ENCODE measurements around the gene VTA1. TPM values are rescaled to one million over a fixed set of nuclear protein-coding genes. Genes with fewer than 3 reads are reported as not detected.

VTA1 gene
- total RNA-seq, 2 donors from 2014 or later = 46.3 to 56.6 TPM

DNA sequence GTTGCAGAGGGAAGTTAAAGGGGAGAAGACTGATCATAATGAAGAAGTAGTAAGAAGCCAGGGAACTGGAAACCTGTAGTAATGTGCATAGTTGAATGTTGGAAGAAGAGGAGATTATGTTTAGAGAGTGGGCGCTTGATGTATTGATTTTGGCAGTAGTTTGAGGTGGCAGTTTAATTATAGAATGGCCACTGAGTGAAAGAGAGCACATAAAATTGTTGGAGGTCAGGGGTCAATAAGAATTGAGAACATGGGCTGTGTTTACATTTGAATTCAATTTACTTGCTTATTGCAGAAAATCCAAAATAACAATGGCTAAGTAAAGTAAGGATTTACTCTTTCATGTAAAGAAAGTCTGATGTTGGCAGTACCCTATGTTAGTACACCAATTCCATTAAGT lies 15.7 kb downstream of the VTA1 start:
- H3K36me3 ChIP-seq = peaks cover 7% of the 10 kb centered on the region
- no peaks in the 10 kb centered on the region for H3K9me3 ChIP-seq
- no peak for DNase-seq
- no peaks in the 10 kb centered on the region for H3K27me3 ChIP-seq
- H3K4me3 ChIP-seq = no peak overlapping the region
- intact Hi-C loops (cut with DNase I) = no loop called here
- H3K4me1 ChIP-seq = no peaks in the 10 kb centered on the region
- no peak overlapping the region for H3K27ac ChIP-seq
- H3K9ac ChIP-seq (ENCODE audit: low read depth in 2 of 2, low read length in 2 of 2) = no peak overlapping the region
- TF ChIP-seq, protein P1, sequence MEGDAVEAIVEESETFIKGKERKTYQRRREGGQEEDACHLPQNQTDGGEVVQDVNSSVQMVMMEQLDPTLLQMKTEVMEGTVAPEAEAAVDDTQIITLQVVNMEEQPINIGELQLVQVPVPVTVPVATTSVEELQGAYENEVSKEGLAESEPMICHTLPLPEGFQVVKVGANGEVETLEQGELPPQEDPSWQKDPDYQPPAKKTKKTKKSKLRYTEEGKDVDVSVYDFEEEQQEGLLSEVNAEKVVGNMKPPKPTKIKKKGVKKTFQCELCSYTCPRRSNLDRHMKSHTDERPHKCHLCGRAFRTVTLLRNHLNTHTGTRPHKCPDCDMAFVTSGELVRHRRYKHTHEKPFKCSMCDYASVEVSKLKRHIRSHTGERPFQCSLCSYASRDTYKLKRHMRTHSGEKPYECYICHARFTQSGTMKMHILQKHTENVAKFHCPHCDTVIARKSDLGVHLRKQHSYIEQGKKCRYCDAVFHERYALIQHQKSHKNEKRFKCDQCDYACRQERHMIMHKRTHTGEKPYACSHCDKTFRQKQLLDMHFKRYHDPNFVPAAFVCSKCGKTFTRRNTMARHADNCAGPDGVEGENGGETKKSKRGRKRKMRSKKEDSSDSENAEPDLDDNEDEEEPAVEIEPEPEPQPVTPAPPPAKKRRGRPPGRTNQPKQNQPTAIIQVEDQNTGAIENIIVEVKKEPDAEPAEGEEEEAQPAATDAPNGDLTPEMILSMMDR (IDR thresholded peaks at IDR 0.05) = no peak

DNA sequence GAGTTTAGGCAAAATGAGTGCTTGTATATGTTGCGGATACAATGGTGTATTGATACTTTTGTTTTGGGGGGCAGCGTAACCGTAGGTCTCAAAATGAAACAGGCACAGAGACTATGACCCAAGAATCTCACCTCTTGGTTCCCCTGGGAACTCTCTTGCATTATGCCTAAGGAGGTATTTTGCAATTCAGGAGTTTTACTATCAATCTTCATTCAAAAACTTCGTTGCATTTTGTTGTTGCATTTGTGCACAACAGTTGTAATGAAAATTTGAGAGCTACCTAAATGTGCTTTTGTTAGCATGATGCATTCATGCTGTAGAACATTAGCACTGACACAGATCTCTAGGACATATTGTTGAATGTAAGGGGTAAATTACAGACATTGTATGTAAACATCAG lies 18.2 kb downstream of the VTA1 start:
- H3K9ac ChIP-seq (ENCODE audit: low read depth in 2 of 2, low read length in 2 of 2) = no peak overlapping the region
- no peaks in the 10 kb centered on the region for H3K4me1 ChIP-seq
- peaks cover 7% of the 10 kb centered on the region for H3K36me3 ChIP-seq
- H3K27ac ChIP-seq = no peak overlapping the region
- intact Hi-C loops (cut with DNase I) = no loop called here
- TF ChIP-seq, protein P1 (IDR thresholded peaks at IDR 0.05) = no peak
- no peak for DNase-seq
- no peak overlapping the region for H3K4me3 ChIP-seq
- H3K27me3 ChIP-seq = no peaks in the 10 kb centered on the region
- H3K9me3 ChIP-seq = no peaks in the 10 kb centered on the region

DNA sequence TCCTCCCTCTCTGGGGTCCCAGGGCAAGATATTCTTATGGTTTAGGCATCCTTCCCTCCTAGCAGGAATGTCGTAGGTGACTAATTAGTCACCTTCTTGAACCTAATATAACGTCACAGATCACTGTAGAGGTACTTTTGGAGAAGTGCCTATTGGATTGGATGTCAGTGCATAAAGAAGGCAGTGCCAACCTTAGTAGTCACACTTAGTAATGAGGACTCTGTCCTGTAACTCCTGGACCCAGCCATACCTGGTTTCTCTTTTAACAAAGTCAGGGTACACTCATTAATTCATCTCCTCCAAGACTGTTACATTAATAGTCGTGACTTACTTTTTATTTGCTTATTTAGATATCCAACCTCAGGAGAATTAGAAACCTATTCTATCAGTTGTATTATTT lies 20.0 kb downstream of the VTA1 start:
- Histone ChIP-seq H3K27me3 (no peaks in the 10 kb centered on the region), H3K36me3 (peaks cover 7% of the 10 kb centered on the region), H3K9ac (ENCODE audit: low read depth in 2 of 2, low read length in 2 of 2) (no peak overlapping the region), H3K4me3 (no peak overlapping the region), H3K4me1 (no peaks in the 10 kb centered on the region), H3K9me3 (no peaks in the 10 kb centered on the region), H3K27ac (no peak overlapping the region)
- intact Hi-C loops (cut with DNase I) = no loop called here
- DNase-seq = no peak
- TF ChIP-seq, protein P1 (IDR thresholded peaks at IDR 0.05) = no peak

DNA sequence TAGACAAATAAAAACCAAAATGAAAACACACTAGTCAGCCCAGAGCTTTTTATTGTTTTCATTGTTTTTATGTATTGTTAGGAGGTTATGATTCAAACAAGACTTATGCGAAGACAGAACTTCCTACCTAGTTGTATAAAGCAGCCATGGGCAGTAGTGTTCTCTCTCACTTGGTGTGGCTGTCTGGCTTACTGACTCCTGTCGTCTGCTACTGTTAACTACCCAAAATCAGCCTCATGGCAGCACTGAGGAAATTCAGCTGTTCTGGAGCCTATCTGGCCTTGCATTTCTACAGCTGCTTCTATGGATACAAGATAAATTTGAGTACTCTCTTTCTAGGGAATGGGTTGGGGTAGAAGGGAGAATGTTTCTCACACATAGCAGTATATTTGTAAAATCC lies 20.4 kb downstream of the VTA1 start:
- peaks cover 7% of the 10 kb centered on the region for H3K36me3 ChIP-seq
- DNase-seq = no peak
- no peak overlapping the region for H3K4me3 ChIP-seq
- no peaks in the 10 kb centered on the region for H3K9me3 ChIP-seq
- no peak overlapping the region for H3K9ac ChIP-seq (ENCODE audit: low read depth in 2 of 2, low read length in 2 of 2)
- intact Hi-C loops (cut with DNase I) = no loop called here
- no peak overlapping the region for H3K27ac ChIP-seq
- H3K4me1 ChIP-seq = no peaks in the 10 kb centered on the region
- no peaks in the 10 kb centered on the region for H3K27me3 ChIP-seq
- TF ChIP-seq, protein P1 (IDR thresholded peaks at IDR 0.05) = no peak

DNA sequence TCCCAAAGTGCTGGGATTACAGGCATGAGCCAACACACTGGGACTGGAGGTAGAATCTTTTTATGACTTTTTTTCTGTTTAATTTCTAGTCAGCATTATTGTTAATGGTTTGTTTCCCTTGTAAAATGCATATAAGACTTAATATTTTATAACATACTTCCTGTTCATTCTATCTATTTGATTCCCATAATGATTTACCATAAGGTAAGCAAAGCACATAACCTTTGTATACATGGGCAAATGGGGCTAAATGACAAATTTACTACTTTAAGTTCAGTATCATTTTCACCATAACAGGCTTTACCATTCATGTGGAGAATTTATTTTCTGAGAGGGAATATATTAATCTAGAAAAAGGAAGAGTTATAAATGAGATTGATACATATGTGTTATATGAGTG lies 24.3 kb downstream of the VTA1 start:
- Histone ChIP-seq H3K4me1 (no peaks in the 10 kb centered on the region), H3K9me3 (no peaks in the 10 kb centered on the region), H3K27me3 (no peaks in the 10 kb centered on the region), H3K9ac (ENCODE audit: low read depth in 2 of 2, low read length in 2 of 2) (no peak overlapping the region), H3K27ac (no peak overlapping the region), H3K36me3 (peaks cover 7% of the 10 kb centered on the region), H3K4me3 (no peak overlapping the region)
- no peak for DNase-seq
- intact Hi-C loops (cut with DNase I) = no loop called here
- TF ChIP-seq, protein P1 (IDR thresholded peaks at IDR 0.05) = no peak

DNA sequence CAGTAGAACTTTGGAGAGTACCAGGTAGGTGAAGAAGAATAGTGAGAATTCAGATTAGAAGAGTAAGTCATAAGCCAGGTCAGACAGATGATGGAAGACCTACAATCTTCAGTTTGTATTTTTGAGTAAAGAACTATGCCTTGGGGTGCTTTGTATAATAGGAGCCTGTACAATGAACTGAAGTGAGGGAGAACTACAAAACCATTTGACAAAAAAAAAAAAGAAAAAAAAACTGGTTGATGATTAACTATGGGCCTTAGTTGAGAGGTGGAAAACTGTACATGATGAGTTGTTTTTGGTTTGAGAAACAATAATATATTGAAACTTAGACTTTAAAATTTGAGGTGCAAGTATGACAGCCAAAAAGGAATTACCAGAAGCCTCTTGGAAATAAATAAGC lies 25.7 kb downstream of the VTA1 start:
- Histone ChIP-seq H3K9ac (ENCODE audit: low read depth in 2 of 2, low read length in 2 of 2) (no peak overlapping the region), H3K4me3 (no peak overlapping the region), H3K9me3 (no peaks in the 10 kb centered on the region), H3K27me3 (no peaks in the 10 kb centered on the region), H3K36me3 (no peaks in the 10 kb centered on the region), H3K4me1 (no peaks in the 10 kb centered on the region), H3K27ac (no peak overlapping the region)
- intact Hi-C loops (cut with DNase I) = no loop called here
- TF ChIP-seq, protein P1 (IDR thresholded peaks at IDR 0.05) = no peak
- no peak for DNase-seq
